Panc1 (cell line): Measurements from ENCODE around the gene PDE3A. TPM values are rescaled to one million over a fixed set of nuclear protein-coding genes. Genes with fewer than 3 reads are reported as not detected.

Source experiments
- ATAC-seq: fragments of 200-7000 bp; cut with Tn5 transposase; 2 replicates; pipeline ENCODE4 v1.9.1; 2020; ENCODE audit warnings: mild to moderate bottlenecking, moderate library complexity
- BruUV-seq: library from RNA; stranded (reverse); fragments of 400-500 nt; replicated peaks from 2 replicates; lab custom pipeline; 2021; lab: Mats Ljungman, UMichigan
- CTCF ChIA-PET: fragments of 300-600 bp; sonication (Branson Sonifier 250); formaldehyde crosslinking; loops from one replicate; lab custom pipeline; 2022; ENCODE audit warnings: antibody characterized with exemption; lab: Charles Lee
- POLR2A ChIA-PET: fragments of 300-600 bp; sonication (Branson Sonifier 250); formaldehyde crosslinking; loops from one replicate; lab custom pipeline; 2022; ENCODE audit warnings: antibody characterized with exemption; lab: Charles Lee
- DNase-seq: peaks from one replicate; pipeline ENCODE4 v3.0.0-alpha.2; 2010; ENCODE audit warnings: low read depth, low spot score
- H3K27ac ChIP-seq: 2 replicates; pipeline ENCODE4 v1.5.1; 2011; ENCODE audit warnings: mild to moderate bottlenecking, low read length, inconsistent platforms
- H3K27me3 ChIP-seq: fragments of 200-500 bp; sonication (Bioruptor generic); 2 replicates; pipeline ENCODE4 v1.6.0; 2014; ENCODE audit warnings: low read length, inconsistent platforms; ENCODE audit not compliant: control insufficient read depth, insufficient read depth
- H3K36me3 ChIP-seq: fragments of 200-500 bp; sonication (Bioruptor generic); 2 replicates; pipeline ENCODE4 v1.5.1; 2014; ENCODE audit warnings: inconsistent platforms, mild to moderate bottlenecking, low read length, moderate library complexity; ENCODE audit not compliant: control insufficient read depth, insufficient read depth
- H3K4me1 ChIP-seq: 2 replicates; pipeline ENCODE4 v1.5.1; 2011; ENCODE audit warnings: inconsistent platforms, mild to moderate bottlenecking, low read length, moderate library complexity; ENCODE audit not compliant: control insufficient read depth, insufficient read depth
- H3K4me3 ChIP-seq, 2 experiments: 2 replicates each; pipeline ENCODE4 v1.5.1; 2011 to 2012; ENCODE audit warnings: low read depth in 2 of 2, low read length in 2 of 2, mild to moderate bottlenecking in 2 of 2, inconsistent platforms in 1 of 2, moderate library complexity in 1 of 2
- H3K9me3 ChIP-seq: fragments of 200-500 bp; sonication (Bioruptor generic); 2 replicates; pipeline ENCODE4 v1.5.1; 2014; ENCODE audit warnings: low read depth, mild to moderate bottlenecking, inconsistent platforms, low read length, moderate library complexity; ENCODE audit not compliant: control insufficient read depth, insufficient read depth
- CTCF ChIP-seq: fragments of 450-650 bp; IDR thresholded peaks from 2 replicates; pipeline ENCODE4 v1.5.1; 2017; ENCODE audit warnings: mild to moderate bottlenecking
- POLR2AphosphoS5 ChIP-seq: IDR thresholded peaks from 2 replicates; pipeline ENCODE4 v1.6.1; 2012; ENCODE audit warnings: mild to moderate bottlenecking, low read depth, low read length, moderate library complexity
- REST ChIP-seq, 2 experiments: IDR thresholded peaks; 2 replicates each; pipeline ENCODE4 v1.6.1; 2011 to 2012; ENCODE audit warnings: low read depth in 2 of 2, control low read depth in 1 of 2, low read length in 1 of 2, mild to moderate bottlenecking in 1 of 2, moderate library complexity in 1 of 2; ENCODE audit not compliant: insufficient read depth in 1 of 2
- SIN3A ChIP-seq: IDR thresholded peaks from 2 replicates; pipeline ENCODE4 v1.6.1; 2012; ENCODE audit warnings: low read depth, mild to moderate bottlenecking, low read length, moderate library complexity, borderline replicate concordance; ENCODE audit not compliant: insufficient read depth
- TCF7L2 ChIP-seq: IDR thresholded peaks from 2 replicates; pipeline ENCODE4 v1.6.1; 2011; ENCODE audit warnings: mild to moderate bottlenecking, low read depth, low read length, inconsistent platforms
- in situ Hi-C: cut with HindIII; loops from 2 replicates; pipeline ENCODE4 v1.10.0; 2016; ENCODE audit warnings: low sequenced_read_pairs, low pct_unique_long_range_greater_than_20kb
- intact Hi-C: fragments of 100-400 bp; cut with micrococcal nuclease; formaldehyde crosslinking; loops from one replicate; pipeline ENCODE4 v1.10.0; 2022; ENCODE audit not compliant: unreplicated experiment
- total RNA-seq: library from RNA; stranded (reverse); gene quantifications from one replicate; pipeline ENCODE4 v1.2.1, GENCODE V29; 2021; ENCODE audit not compliant: unreplicated experiment

Gene PDE3A
- total RNA-seq, 1 experiment from 2014 or later, result 0.03 TPM

- Histone ChIP-seq H3K27ac (no peak overlapping the region), H3K4me3 (no peak overlapping the region), H3K4me1 (no peaks in the 10 kb centered on the region), H3K27me3 (no peaks in the 10 kb centered on the region), H3K36me3 (no peaks in the 10 kb centered on the region), H3K9me3 (no peaks in the 10 kb centered on the region)
- DNase-seq, result no peak
- no TSS peak for BruUV-seq
- TF ChIP-seq TCF7L2 (no peak), CTCF (no peak), REST (IDR thresholded peaks at IDR 0.05; ENCODE audit: insufficient read depth in 1 of 2, low read depth in 2 of 2, low read length in 1 of 2) (no peak), SIN3A (no peak), POLR2AphosphoS5 (no peak)
- ChIA-PET CTCF (no interaction called here), POLR2A (no interaction called here)
- in situ Hi-C loops (no loop called here), intact Hi-C loops (no loop called here)
- no peak for ATAC-seq
Observed at GRCh38 chr12:20403230-20403629, 34.9 kb downstream of the PDE3A start.

GRCh38 chr12:20404576-20405346 lies 36.4 kb downstream of the PDE3A start:
- in situ Hi-C loops (no loop called here), intact Hi-C loops (no loop called here)
- TF ChIP-seq CTCF (no peak), POLR2AphosphoS5 (no peak), SIN3A (no peak)
- CTCF ChIA-PET, result no interaction called here
- H3K27ac ChIP-seq, result no peak overlapping the region
- no peak for ATAC-seq
- no peaks in the 10 kb centered on the region for H3K4me1 ChIP-seq
- BruUV-seq, result no TSS peak
- no peak overlapping the region for H3K4me3 ChIP-seq
- H3K9me3 ChIP-seq, result no peaks in the 10 kb centered on the region
- DNase-seq, result no peak
- POLR2A ChIA-PET, result no interaction called here
- H3K36me3 ChIP-seq, result no peaks in the 10 kb centered on the region
- H3K27me3 ChIP-seq, result no peaks in the 10 kb centered on the region
